IMR-90 (cell line): ENCODE results near the gene APP. TPM values are rescaled to one million over a fixed set of nuclear protein-coding genes. Genes with fewer than 3 reads are reported as not detected.

ENCODE experiments used
- ATAC-seq: fragments of 200-7000 bp; cut with Tn5 transposase; 2 replicates; pipeline ENCODE4 v1.9.1; 2020; ENCODE audit warnings: low read depth, mild to moderate bottlenecking, moderate library complexity
- BruUV-seq: library from RNA; stranded (reverse); fragments of 400-500 nt; replicated peaks from 2 replicates; lab custom pipeline; 2021; lab: Mats Ljungman, UMichigan
- CTCF ChIA-PET: fragments of 300-600 bp; formaldehyde crosslinking; extraction: SDS; loops from one replicate; lab custom pipeline; 2021; ENCODE audit warnings: antibody characterized with exemption; lab: Yijun Ruan, JAX
- POLR2A ChIA-PET: fragments of 300-600 bp; sonication (Branson Sonifier 250); formaldehyde crosslinking; loops from one replicate; lab custom pipeline; 2022; ENCODE audit warnings: antibody characterized with exemption; ENCODE audit not compliant: unreplicated experiment; lab: Charles Lee
- DNase-seq: peaks from one replicate; pipeline ENCODE4 v3.0.0; 2013
- H2AFZ ChIP-seq: replicated peaks from 2 replicates; pipeline ENCODE3; 2013; ENCODE audit warnings: low read length, mild to moderate bottlenecking; ENCODE audit not compliant: poor library complexity
- H2AK5ac ChIP-seq: 2 replicates; pipeline ENCODE4 v1.6.1; 2013; ENCODE audit warnings: low read depth, low read length, inconsistent platforms
- H2AK9ac ChIP-seq: replicated peaks from 2 replicates; pipeline ENCODE3; 2013; ENCODE audit warnings: mild to moderate bottlenecking, low read depth, low read length, moderate library complexity; ENCODE audit not compliant: poor library complexity
- H2BK120ac ChIP-seq: 2 replicates; pipeline ENCODE4 v1.6.1; 2013; ENCODE audit warnings: low read depth, low read length, inconsistent platforms
- H2BK15ac ChIP-seq: 3 replicates; pipeline ENCODE4 v1.6.1; 2013; ENCODE audit warnings: low read depth, low read length, inconsistent platforms
- H2BK20ac ChIP-seq: 2 replicates; pipeline ENCODE4 v1.6.1; 2013; ENCODE audit warnings: low read depth, mild to moderate bottlenecking, inconsistent platforms, low read length, moderate library complexity
- H2BK5ac ChIP-seq: 2 replicates; pipeline ENCODE4 v1.6.1; 2013; ENCODE audit warnings: mild to moderate bottlenecking, low read depth, low read length, inconsistent platforms; ENCODE audit not compliant: poor library complexity, severe bottlenecking
- H3K14ac ChIP-seq: replicated peaks from 2 replicates; pipeline ENCODE4 v1.6.1; 2013; ENCODE audit warnings: low read depth, low read length, inconsistent platforms
- H3K18ac ChIP-seq: 2 replicates; pipeline ENCODE4 v1.6.1; 2013; ENCODE audit warnings: low read depth, low read length, control low read depth
- H3K23ac ChIP-seq: 2 replicates; pipeline ENCODE4 v1.6.1; 2013; ENCODE audit warnings: low read depth, low read length, inconsistent platforms
- H3K27ac ChIP-seq: 2 replicates; pipeline ENCODE4 v1.5.1; 2013; ENCODE audit warnings: mild to moderate bottlenecking, control low read depth, low read length; ENCODE audit not compliant: insufficient read depth
- H3K27me3 ChIP-seq: 2 replicates; pipeline ENCODE4 v1.6.1; 2013; ENCODE audit warnings: low read length; ENCODE audit not compliant: control insufficient read depth, insufficient read depth
- H3K36me3 ChIP-seq: 2 replicates; pipeline ENCODE4 v1.6.1; 2013; ENCODE audit warnings: low read length, mixed read lengths; ENCODE audit not compliant: control insufficient read depth, insufficient read depth
- H3K4ac ChIP-seq: 2 replicates; pipeline ENCODE4 v1.6.1; 2013; ENCODE audit warnings: low read depth, low read length, inconsistent platforms
- H3K4me1 ChIP-seq: 2 replicates; pipeline ENCODE4 v1.6.1; 2013; ENCODE audit warnings: low read length, mixed read lengths; ENCODE audit not compliant: control insufficient read depth, insufficient read depth
- H3K4me2 ChIP-seq: 2 replicates; pipeline ENCODE4 v1.6.1; 2013; ENCODE audit warnings: low read depth, mild to moderate bottlenecking, control low read depth, low read length, moderate library complexity
- H3K4me3 ChIP-seq: 2 replicates; pipeline ENCODE4 v1.5.1; 2013; ENCODE audit warnings: low read depth, mild to moderate bottlenecking, control low read depth, low read length, moderate library complexity; ENCODE audit not compliant: insufficient read depth
- H3K56ac ChIP-seq: 2 replicates; pipeline ENCODE4 v1.6.1; 2013; ENCODE audit warnings: low read length, inconsistent platforms; ENCODE audit not compliant: insufficient read depth; ENCODE audit errors: extremely low read depth
- H3K79me1 ChIP-seq, 2 experiments: 2 replicates each; pipeline ENCODE4 v1.6.1; 2013; ENCODE audit warnings: low read length in 2 of 2, inconsistent platforms in 1 of 2, low read depth in 1 of 2
- H3K9ac ChIP-seq: 2 replicates; pipeline ENCODE4 v1.6.1; 2013; ENCODE audit warnings: low read depth, low read length, control low read depth
- H3K9me1 ChIP-seq: 2 replicates; pipeline ENCODE4 v1.6.1; 2013; ENCODE audit warnings: low read length, inconsistent platforms; ENCODE audit not compliant: insufficient read depth
- H3K9me3 ChIP-seq: 2 replicates; pipeline ENCODE4 v1.6.1; 2013; ENCODE audit warnings: low read length; ENCODE audit not compliant: control insufficient read depth, insufficient read depth
- H4K20me1 ChIP-seq: 2 replicates; pipeline ENCODE4 v1.6.1; 2013; ENCODE audit warnings: low read length, inconsistent platforms; ENCODE audit not compliant: insufficient read depth
- H4K5ac ChIP-seq: 2 replicates; pipeline ENCODE4 v1.6.1; 2013; ENCODE audit warnings: mild to moderate bottlenecking, low read depth, low read length, control low read depth
- H4K8ac ChIP-seq, 2 experiments: 2 replicates each; pipeline ENCODE4 v1.6.1; 2013; ENCODE audit warnings: low read depth in 2 of 2, low read length in 2 of 2, control low read depth in 1 of 2, inconsistent platforms in 1 of 2
- H4K91ac ChIP-seq: 2 replicates; pipeline ENCODE4 v1.6.1; 2013; ENCODE audit warnings: low read depth, low read length, inconsistent platforms; ENCODE audit not compliant: insufficient read depth
- CEBPB ChIP-seq: IDR thresholded peaks from 2 replicates; pipeline ENCODE4 v1.6.1; 2012; ENCODE audit warnings: low read depth, low read length, improper control_type of control experiment
- CHD1 ChIP-seq: IDR thresholded peaks from 2 replicates; pipeline ENCODE4 v1.6.1; 2012; ENCODE audit warnings: low read depth, low read length, improper control_type of control experiment
- MAZ ChIP-seq: IDR thresholded peaks from 2 replicates; pipeline ENCODE4 v1.6.1; 2012; ENCODE audit warnings: low read depth, mild to moderate bottlenecking, low read length, improper control_type of control experiment, moderate library complexity, borderline replicate concordance
- MXI1 ChIP-seq: IDR thresholded peaks from 2 replicates; pipeline ENCODE4 v1.6.1; 2012; ENCODE audit warnings: low read depth, mild to moderate bottlenecking, low read length, moderate library complexity, borderline replicate concordance
- POLR2A ChIP-seq: IDR thresholded peaks from 2 replicates; pipeline ENCODE4 v1.6.1; 2012; ENCODE audit warnings: mild to moderate bottlenecking, low read depth, low read length
- RAD21 ChIP-seq: IDR thresholded peaks from 2 replicates; pipeline ENCODE4 v1.6.1; 2012; ENCODE audit warnings: low read length, improper control_type of control experiment
- RCOR1 ChIP-seq: IDR thresholded peaks from 2 replicates; pipeline ENCODE4 v1.6.1; 2012; ENCODE audit warnings: mild to moderate bottlenecking, low read length, improper control_type of control experiment; ENCODE audit not compliant: insufficient replicate concordance
- SMC3 ChIP-seq: fragments of 150-350 bp; IDR thresholded peaks from 2 replicates; pipeline ENCODE4 v1.6.1; 2016; ENCODE audit warnings: low read depth, mild to moderate bottlenecking, antibody characterized with exemption, low read length, moderate library complexity
- WGBS, 2 experiments: methylation state at CpG; one replicate each; pipeline versions ENCODE4 v1.1.5 to v1.1.7; 2013; ENCODE audit warnings: missing lambda C conversion rate in 2 of 2; ENCODE audit not compliant: insufficient read length in 1 of 2; ENCODE audit errors: extremely low coverage in 2 of 2; 5-methylcytosine and 5-hydroxymethylcytosine counted together
- dilution Hi-C: fragments of 300-500 bp; cut with HindIII; formaldehyde crosslinking; loops from one replicate; pipeline ENCODE4 v1.14.3; 2018; ENCODE audit warnings: low sequenced_read_pairs; ENCODE audit not compliant: unreplicated experiment
- in situ Hi-C: fragments of 300-500 bp; cut with MboI; formaldehyde crosslinking; loops from 3 replicates; pipeline ENCODE4 v1.14.3; 2019; ENCODE audit warnings: low sequenced_read_pairs, inconsistent platforms, mixed read lengths
- intact Hi-C: fragments of 100-400 bp; cut with micrococcal nuclease; formaldehyde crosslinking; loops from 2 replicates; pipeline ENCODE4 v1.10.0; 2022
- polyA plus RNA-seq, 3 experiments: library from polyadenylated mRNA; depleted of rRNA; stranded (reverse); fragments of >200 nt; gene quantifications; 2 replicates each; pipeline ENCODE4 v1.2.3, GENCODE V29; 2012; ENCODE audit warnings: low replicate concordance in 1 of 3
- total RNA-seq: library from RNA; depleted of rRNA; stranded (reverse); fragments of >200 nt; gene quantifications from 2 replicates; pipeline ENCODE4 v1.2.3, GENCODE V29; 2012
- TF ChIP-seq, protein P1 (sequence below): conservative IDR thresholded peaks from 2 replicates; pipeline ENCODE4 v1.5.1; 2012; ENCODE audit warnings: mild to moderate bottlenecking, low read depth, low read length, improper control_type of control experiment
- TF ChIP-seq, protein P2 (sequence below): fragments of 150-350 bp; IDR thresholded peaks from 2 replicates; pipeline ENCODE4 v1.6.1; 2016; ENCODE audit warnings: low read depth, mild to moderate bottlenecking, low read length, moderate library complexity, borderline replicate concordance

APP gene
- total and polyA plus RNA-seq, 2 of the 4 experiments (the other 2 are of a cell fraction), result 191 to 530 TPM

DNA sequence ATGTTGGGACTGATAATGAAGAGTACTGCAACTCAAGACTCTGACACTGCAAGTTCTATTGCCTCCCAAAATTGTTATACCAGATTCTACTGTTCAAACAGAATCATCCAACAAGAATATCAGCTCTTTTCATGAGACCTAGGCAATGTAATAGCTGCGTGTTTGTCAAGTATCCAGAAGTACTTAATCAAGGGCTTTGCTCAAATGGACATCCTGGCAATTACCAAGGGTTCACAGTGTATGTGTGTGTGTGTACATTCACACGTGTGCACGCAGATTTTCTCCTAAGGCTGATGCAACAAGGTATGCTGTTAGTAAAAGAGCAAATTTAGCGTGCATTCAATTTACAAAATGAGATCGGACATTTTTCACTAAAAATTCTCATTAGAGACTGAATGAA lies 261.2 kb downstream of the APP start:
- no peak overlapping the region for H3K18ac ChIP-seq
- BruUV-seq, result no TSS peak
- H2BK20ac ChIP-seq, result no peak overlapping the region
- no peaks in the 10 kb centered on the region for H4K20me1 ChIP-seq
- H3K23ac ChIP-seq, result no peak overlapping the region; the same call in 1 of the 2 replicates
- H4K91ac ChIP-seq, result no peak overlapping the region
- dilution Hi-C loops (no loop called here), in situ Hi-C loops (no loop called here), intact Hi-C loops (no loop called here)
- H4K5ac ChIP-seq, result no peak overlapping the region
- no peaks in the 10 kb centered on the region for H3K4me1 ChIP-seq
- no peaks in the 10 kb centered on the region for H3K27me3 ChIP-seq
- H3K4me2 ChIP-seq, result no peak overlapping the region
- no peak overlapping the region for H3K4ac ChIP-seq
- H3K79me1 ChIP-seq, result peaks cover 14 to 21% of the 10 kb centered on the region in 2 experiments; a peak in 3 of 4 replicates
- no peak overlapping the region for H2BK120ac ChIP-seq
- H2BK15ac ChIP-seq, result no peak overlapping the region
- ChIA-PET CTCF (no interaction called here), POLR2A (no interaction called here)
- no peak overlapping the region for H3K4me3 ChIP-seq
- H3K14ac ChIP-seq, result no peak overlapping the region
- H2BK5ac ChIP-seq, result no peak overlapping the region
- H3K36me3 ChIP-seq, result peaks cover 10% of the 10 kb centered on the region
- no peak overlapping the region for H3K9ac ChIP-seq
- H2AK5ac ChIP-seq, result no peak overlapping the region
- no peak overlapping the region for H2AFZ ChIP-seq
- no peak overlapping the region for H4K8ac ChIP-seq
- DNase-seq (no peak), ATAC-seq (no peak)
- H3K9me3 ChIP-seq, result no peaks in the 10 kb centered on the region
- no peak overlapping the region for H3K27ac ChIP-seq
- H2AK9ac ChIP-seq, result no peak overlapping the region
- no peak overlapping the region for H3K56ac ChIP-seq
- H3K9me1 ChIP-seq, result peaks cover 3% of the 10 kb centered on the region; the same call in 1 of the 2 replicates
- WGBS, 2 experiments, result no CpG with 5 or more reads among the region's 5 CpGs
- TF ChIP-seq MXI1, result no peak
- TF ChIP-seq RCOR1, result no peak
- no peak for TF ChIP-seq MAZ
- TF ChIP-seq RAD21, result no peak
- TF ChIP-seq SMC3, result no peak
- TF ChIP-seq, protein P1, sequence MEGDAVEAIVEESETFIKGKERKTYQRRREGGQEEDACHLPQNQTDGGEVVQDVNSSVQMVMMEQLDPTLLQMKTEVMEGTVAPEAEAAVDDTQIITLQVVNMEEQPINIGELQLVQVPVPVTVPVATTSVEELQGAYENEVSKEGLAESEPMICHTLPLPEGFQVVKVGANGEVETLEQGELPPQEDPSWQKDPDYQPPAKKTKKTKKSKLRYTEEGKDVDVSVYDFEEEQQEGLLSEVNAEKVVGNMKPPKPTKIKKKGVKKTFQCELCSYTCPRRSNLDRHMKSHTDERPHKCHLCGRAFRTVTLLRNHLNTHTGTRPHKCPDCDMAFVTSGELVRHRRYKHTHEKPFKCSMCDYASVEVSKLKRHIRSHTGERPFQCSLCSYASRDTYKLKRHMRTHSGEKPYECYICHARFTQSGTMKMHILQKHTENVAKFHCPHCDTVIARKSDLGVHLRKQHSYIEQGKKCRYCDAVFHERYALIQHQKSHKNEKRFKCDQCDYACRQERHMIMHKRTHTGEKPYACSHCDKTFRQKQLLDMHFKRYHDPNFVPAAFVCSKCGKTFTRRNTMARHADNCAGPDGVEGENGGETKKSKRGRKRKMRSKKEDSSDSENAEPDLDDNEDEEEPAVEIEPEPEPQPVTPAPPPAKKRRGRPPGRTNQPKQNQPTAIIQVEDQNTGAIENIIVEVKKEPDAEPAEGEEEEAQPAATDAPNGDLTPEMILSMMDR, result no peak
- TF ChIP-seq, protein P2, sequence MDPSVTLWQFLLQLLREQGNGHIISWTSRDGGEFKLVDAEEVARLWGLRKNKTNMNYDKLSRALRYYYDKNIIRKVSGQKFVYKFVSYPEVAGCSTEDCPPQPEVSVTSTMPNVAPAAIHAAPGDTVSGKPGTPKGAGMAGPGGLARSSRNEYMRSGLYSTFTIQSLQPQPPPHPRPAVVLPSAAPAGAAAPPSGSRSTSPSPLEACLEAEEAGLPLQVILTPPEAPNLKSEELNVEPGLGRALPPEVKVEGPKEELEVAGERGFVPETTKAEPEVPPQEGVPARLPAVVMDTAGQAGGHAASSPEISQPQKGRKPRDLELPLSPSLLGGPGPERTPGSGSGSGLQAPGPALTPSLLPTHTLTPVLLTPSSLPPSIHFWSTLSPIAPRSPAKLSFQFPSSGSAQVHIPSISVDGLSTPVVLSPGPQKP, result no peak
- no peak for TF ChIP-seq CEBPB
- no peak for TF ChIP-seq POLR2A
- no peak for TF ChIP-seq CHD1
